GM19043 (cell line): ENCODE results near the gene IRAK4.

Experiments
- ATAC-seq: cut with Tn5 transposase; IDR thresholded peaks from one replicate; pipeline ENCODE4 v1.9.1; 2021; ENCODE audit warnings: low read depth; ENCODE audit not compliant: unreplicated experiment

The IRAK4 gene

GRCh38 chr12:43764528-43764927 lies 5.8 kb downstream of the IRAK4 start:
- no peak for ATAC-seq

GRCh38 chr12:43766291-43766690 lies 7.5 kb downstream of the IRAK4 start:
- ATAC-seq, result no peak

GRCh38 chr12:43776498-43776897 lies 17.7 kb downstream of the IRAK4 start:
- ATAC-seq, result peak; percentile 49

DNA sequence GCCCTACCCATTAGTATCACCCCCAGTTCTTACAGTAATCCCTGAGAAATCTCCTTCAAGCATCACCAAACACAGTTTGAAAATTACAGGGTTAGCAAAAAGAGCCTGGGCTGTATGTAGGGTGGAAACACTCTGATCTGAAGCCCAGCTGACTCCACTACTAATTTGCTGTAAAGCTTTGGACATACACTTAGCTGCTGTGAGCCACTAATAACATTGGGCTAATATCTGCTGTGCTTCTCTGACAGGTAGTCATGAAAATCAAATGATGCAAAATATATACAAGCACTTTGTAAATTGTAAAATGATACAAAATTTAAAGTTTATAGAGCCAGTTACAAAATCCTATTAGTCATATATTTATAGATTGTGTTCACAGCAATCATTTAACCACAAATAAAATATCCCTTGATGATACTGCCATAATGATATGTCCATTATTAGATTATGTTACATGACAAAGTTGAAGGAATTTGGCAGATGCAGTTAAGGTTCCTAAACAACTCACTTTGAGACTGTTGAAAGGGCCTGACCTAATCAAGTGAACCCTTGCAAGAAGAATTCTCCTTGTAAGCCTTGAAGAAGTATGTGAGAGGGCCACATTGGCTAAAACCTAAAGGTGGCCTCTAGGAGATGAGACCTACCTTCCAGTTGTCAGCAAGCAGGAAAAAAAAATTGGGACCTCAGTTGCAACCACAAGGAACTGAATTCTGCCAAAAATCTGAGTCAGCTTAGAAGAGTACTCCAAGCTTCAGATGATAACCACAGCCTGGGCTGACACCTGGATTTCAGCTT lies 28.3 kb downstream of the IRAK4 start:
- no peak for ATAC-seq

DNA sequence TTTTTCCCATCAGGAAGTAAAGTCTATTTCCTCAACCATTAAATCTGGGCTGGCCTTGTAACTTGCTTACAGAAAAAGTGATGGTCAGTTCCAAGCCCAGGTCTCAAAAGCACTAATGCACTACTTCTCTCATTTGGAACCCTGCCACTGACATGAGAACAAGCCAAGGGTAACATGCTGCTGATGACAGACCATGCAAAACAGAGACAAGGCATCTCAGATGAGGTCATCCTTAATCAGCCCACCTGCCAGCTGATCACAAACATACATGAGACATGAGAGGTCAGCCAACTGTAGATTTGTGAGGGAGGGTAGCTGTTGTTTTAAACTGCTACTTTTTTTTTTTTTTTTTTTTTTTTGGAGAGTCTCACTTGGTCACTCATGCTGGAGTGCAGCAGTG lies 31.2 kb downstream of the IRAK4 start:
- no peak for ATAC-seq

- ATAC-seq, result peak; percentile 60
These were observed 37.0 kb downstream of the IRAK4 start for GRCh38 chr12:43795716-43796280.

GRCh38 chr12:43797561-43798217 lies 38.9 kb downstream of the IRAK4 start:
- no peak for ATAC-seq

DNA sequence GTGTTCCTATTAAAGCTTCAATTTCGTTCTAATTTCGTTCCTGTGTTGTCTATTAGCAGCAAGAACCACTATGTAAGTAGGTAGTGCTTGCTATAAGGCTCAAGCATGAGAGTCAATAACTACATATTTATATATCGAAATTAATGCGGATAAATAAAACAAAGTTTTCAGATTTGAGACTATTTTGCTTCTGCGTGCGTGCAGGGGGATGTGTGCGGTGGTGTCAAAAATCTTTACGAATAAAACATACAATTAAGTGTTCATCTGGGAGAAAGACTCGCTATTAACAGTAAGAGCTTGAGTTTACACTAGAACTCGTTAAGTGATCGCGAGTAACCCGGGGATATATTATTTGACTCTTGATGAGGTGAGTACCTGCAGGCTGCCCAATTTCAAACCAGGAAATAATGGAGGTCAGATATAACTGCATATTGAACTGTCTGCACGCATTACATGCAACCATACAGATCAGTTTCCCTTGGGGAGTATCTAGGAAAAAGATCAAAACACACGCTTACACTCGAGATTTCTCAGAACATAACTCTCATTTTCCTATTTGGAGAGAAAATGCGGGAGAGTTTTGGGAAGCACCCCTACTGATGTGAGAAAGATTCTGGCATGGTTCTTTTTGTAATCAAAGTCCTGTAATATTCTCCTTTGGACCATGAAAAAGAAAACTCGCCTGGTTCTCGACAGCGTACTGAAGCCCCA lies 46.6 kb downstream of the IRAK4 start:
- no peak for ATAC-seq

GRCh38 chr12:43805860-43806736 lies 47.3 kb downstream of the IRAK4 start, which contains the start of gene TWF1:
Gene TWF1 (minus strand): TSS chr12:43806317. CDS start chr12:43806245, 72 bp downstream.
- ATAC-seq, result peak; percentile 89

GRCh38 chr12:43806737-43807072 lies 48.0 kb downstream of the IRAK4 start:
- no peak for ATAC-seq

GRCh38 chr12:43807386-43807785 lies 48.6 kb downstream of the IRAK4 start:
- ATAC-seq, result no peak

- no peak for ATAC-seq
These were observed 53.3 kb downstream of the IRAK4 start for GRCh38 chr12:43812057-43812456.

GRCh38 chr12:43812926-43813325 lies 54.2 kb downstream of the IRAK4 start:
- no peak for ATAC-seq

GRCh38 chr12:43815416-43815815 lies 56.7 kb downstream of the IRAK4 start:
- ATAC-seq, result no peak

- no peak for ATAC-seq
These were observed 57.4 kb downstream of the IRAK4 start for GRCh38 chr12:43816168-43816567.

- ATAC-seq, result no peak
These were observed 65.5 kb downstream of the IRAK4 start for GRCh38 chr12:43824207-43824775.

DNA sequence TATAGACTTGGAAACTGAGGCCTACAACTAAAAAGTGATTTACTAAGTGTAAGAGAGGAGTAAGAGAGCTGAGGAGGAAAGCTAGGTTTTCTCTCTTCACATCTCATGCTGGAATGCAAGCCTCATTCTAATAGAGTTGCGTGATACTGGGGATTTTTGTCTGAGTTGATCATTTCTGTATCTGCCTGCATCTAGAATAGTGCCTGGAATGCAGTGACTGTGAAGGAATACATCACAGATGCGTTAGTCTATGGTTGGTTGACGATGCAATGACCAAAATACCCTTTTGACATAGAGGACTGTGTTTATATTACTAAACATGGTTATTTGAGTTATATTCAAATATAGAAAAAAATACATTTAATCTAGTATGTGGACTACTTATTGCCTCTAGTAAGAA lies 67.9 kb downstream of the IRAK4 start:
- ATAC-seq, result no peak

- ATAC-seq, result no peak
These were observed 68.3 kb downstream of the IRAK4 start for GRCh38 chr12:43827093-43827492.

DNA sequence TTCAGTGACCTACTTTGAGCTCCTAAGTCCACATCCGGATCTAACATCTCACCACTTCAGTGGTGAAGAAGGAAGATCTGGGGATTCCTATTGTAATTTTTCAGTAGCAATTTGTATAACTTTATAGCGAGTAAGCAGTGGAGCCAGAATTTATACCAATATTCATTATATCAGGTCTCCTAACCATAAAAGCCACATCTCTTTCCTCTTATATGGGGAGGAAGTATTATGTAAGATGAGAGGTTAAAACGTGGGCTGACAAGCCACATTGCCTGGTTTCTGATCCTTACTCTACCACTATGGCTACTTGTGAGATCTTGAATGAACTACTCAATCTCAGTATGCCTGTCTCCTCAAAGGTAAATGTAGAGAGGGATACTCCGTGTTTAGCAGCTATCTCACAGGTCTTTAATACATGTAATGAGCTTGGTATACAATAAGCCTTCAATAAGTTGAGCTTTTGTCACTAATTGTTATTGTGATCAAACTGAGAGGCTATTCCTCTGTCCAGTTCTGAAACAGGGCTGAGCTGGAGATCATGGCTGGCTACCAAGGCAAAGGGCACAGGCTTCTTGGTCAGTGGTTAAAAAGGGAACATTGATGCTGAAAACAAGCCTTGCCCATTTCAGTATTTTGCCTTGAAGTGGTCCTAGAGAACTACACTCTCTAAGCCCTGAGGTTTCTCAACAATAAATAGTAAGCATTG lies 73.9 kb downstream of the IRAK4 start:
- no peak for ATAC-seq
